ENCODE data around the gene CLUH.
"Not testable (repeated sequence)": the region's sequence is repeated elsewhere in the genome, so short reads cannot be mapped to it uniquely, and the experiment has no call there.

The CLUH gene

DNA sequence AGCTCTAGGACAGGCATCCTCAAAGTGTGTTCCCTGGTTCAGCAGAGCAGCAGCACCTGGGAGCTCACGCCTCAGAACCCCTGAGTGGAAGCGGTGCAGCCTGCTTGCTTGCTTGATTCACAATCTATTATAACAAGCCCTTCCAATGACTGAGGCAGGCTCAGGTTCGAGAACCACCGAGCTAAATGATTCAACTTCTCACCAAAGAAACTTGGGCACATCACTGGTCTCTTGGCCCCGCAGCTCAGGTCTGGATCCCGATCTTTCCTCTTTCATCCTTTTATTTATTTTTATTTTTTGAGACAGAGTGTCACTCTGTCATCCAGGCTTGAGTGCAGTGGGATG, 24.5 kb downstream of the CLUH start:
- DNase-seq: no peak

DNA sequence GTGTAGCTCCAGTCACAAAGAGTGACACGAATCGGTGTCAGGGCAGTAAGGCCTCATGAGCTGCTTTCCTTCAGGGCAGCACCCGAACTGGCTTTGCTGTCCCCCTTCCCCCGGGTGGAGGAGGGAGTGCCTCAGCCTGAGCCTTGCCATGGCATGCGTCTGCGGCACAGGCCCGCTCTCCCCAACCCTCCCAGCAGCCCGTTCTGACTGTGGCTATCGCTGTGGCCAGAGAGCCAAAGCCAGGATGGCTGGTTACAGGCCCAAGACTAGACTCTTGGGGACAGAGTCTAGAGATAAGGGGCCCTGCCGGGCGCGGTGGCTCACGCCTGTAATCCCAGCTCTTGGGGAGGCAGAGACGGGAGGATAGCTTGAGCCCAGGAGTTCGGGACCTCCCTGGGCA, 25.9 kb downstream of the CLUH start:
- DNase-seq: no peak

DNA sequence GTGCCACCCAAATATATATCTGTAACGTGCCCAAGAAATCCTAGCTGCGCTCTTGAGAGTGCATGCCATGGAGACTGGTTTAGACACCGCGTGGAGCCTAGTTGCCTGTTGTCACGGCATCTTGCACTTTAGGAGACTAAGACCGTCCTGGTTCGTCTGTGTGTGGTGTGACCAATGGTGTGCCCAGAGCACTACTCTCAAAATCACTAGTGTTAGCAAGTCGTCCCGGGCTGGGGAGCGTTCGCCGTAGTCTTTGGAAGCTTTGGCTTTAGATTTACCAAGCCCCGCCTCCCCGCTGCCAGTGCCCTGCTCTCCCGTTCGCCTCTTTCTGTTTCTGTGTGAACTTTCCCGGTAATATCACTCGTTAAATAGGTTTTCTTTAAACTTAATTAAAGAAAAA, 27.0 kb downstream of the CLUH start:
- DNase-seq: no peak

DNA sequence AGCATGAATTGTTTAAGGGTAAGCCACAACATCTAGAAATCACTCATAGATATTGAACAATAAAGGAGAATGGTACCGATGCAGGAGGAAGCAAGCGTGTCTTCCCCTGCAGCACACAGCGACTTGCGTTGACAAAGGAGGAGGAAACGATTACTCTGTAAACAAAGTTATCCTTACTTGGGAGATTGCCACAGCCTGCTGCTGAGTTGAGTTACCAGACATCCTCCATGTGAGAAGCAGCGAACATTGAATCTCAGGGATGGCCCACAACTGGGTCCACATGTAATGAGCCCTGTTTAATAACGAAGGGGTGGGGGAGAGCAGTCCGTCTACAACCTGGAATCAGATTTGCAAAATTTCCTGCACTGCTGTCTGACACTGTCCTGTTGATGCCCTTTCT, 27.7 kb downstream of the CLUH start:
- no peak for DNase-seq

DNA sequence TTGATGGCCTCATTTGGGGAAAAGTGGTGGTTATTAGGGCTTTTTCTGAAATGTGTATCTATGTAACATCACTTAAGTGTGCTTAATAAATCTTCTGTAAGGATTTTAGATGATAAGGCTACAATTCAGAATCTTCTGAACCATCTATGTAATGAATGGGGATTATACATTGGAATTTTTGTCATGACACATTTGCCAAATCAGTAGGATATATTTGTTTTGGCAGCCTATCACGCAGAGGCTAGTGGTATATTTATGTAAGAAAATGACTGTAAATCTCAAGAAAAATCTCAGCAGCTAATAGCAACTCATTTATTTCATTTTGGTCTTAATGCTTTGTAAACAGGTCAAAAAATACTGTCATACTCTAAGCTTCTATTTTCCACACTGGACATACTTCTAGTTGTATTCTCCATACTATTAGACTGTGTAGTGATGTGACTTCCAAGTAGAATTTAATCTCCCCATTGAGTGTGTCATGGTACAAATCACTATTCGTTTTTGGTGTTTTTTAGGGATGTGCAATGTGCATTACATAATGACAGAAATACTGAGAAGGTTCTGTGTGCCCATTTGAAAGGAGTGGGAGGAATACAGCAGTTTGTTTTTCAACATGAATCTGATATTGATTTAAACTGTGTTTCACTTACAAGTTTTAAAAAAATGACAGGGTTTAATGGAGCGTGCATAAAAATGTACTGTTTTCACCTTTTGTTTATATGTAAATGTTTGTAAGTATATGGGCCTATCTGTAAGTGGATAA, 29.2 kb downstream of the CLUH start:
- no peak for DNase-seq

DNA sequence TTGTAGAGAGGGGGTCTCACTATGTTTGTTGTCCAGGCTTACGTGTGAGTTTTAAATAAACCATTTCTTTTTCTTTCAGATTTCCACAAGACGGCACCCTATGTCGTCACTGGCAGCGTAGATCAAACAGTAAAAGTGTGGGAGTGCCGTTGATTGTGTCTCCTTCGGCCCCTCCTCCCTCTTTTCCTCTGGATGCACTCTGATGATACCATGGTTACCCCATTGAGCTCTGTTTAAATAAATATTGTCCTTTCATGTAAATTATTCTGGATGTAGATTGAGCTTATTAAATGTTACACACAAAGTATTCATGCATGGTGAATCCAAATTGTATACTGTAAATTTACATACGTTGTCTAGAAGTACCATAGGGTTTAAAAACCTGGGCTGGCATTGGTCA, 29.9 kb downstream of the CLUH start:
- no peak for DNase-seq

DNA sequence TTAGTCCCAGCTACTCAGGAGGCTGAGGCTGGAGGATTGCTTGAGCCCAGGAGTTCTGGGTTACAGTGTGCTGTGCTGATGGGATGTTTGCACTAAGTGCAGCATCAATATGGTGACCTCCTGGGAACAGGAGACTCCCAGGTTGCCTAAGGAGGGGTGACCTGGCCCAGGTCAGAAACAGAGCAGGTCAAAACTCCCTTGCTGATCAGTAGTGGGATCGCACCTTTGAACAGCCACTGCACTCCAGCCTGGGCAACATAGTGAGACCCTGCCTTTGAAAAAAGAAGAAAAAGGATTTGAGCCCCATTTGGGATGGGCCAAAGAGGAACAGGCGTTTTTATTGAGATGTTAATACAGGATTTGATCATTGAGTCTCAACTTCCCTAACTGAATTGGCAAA, 30.6 kb downstream of the CLUH start:
- no peak for DNase-seq

DNA sequence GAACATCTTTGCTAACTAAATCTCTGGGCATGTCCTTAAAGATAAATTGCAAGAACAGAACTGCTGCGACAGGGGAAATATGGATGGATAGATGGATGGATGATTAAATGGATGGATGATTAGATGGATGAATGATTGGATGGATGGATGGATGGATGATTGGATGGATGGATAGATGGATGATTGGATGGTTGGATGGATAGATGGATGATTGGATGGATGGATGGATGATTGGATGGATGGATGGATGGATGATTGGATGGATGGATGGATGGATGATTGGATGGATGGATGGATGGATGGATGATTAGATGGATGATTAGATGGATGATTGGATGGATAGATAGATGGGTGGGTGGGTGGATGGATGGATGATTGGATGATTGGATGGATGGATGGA, 32.3 kb downstream of the CLUH start:
- not testable (repeated sequence) for DNase-seq

DNA sequence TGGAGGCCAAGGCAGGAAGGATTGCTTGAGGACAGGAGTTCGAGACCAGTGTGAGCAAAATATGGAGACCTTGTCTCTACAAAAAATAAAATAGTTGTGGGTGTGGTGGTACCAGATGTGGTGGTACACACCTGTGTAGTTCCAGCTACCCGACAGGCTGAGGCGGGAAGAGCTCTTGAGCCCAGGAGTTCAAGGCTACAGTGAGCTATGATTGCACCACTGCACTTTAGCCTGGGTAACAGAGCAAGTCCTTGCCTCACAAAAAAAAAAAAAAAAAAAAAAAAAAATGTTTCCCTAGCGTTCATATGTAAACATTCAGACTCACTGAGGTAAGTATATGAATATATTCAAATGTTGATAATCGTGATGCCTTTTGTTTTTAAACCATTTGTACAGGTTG, 39.5 kb downstream of the CLUH start:
- DNase-seq: no peak

DNA sequence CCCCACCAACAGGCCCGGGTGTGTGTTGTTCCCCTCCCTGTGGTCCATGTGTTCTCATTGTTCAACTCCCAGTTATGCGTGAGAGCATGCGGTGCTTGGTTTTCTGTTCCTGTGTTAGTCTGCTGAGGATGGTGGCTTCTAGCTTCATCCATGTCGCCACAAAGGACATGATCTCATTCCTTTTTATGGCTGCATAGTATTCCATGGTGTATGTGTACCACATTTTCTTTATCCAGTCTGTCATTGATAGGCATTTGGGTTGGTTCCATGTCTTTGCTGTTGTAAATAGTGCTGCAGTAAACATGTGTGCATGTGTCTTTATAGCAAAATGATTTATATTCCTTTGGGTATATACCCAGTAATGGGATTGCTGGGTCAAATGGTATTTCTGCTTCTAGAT, 51.2 kb downstream of the CLUH start:
- DNase-seq: not testable (repeated sequence)

DNA sequence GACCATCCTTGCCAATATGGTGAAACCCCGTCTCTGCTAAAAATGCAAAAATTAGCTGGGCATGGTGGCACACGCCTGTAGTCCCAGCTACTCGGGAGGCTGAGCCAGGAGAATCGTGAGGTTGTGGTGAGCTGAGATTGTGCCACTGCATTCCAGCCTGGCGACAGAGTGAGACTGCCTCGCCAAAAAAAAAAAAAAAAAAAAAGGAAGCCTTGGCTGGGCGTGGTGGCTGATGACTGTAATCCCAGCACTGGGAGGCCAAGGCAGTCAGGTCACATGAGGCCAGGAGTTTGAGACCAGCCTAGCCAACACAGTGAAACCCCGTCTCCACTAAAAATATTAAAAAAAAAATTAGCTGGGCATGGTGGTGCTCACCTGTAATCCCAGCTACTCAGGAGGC, 52.2 kb downstream of the CLUH start:
- peak; percentile 55 for DNase-seq

DNA sequence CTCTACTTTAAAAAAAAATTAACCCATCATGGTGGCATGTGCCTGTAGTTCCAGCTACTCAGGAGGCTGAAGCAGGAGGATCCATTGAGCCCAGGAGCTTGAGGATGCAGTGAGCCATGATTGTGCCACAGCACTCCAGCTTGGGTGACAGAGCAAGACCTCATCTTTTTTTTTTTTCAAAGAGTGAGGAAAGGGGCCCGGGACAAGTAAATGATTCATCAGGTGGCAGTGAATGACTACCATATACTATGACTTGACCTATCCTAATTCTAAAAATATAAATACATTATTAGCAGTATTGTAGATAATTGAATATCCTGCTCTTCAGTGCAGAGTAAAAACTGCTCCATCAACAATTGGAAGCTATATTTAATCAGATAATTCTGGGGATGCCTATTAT, 55.3 kb downstream of the CLUH start:
- no peak for DNase-seq

DNA sequence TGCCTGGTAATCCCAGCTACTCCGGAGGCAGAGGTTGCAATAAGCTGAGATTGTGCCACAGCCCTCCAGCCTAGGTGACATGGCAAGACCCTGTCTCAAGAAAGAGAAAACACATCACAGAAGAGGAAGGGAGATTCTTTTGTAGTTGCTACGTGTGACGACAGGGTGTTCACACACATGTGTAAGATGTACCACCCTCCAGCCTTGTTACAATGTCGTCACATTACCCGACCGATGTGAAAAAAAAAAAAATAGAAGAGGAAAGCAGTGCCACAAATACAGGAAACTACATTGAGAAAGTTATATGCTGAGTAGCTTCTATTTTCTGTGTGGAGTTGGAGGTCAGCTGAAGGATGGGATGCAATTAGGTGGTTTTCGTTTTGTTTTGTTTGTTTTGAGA, 56.0 kb downstream of the CLUH start:
- no peak for DNase-seq

DNA sequence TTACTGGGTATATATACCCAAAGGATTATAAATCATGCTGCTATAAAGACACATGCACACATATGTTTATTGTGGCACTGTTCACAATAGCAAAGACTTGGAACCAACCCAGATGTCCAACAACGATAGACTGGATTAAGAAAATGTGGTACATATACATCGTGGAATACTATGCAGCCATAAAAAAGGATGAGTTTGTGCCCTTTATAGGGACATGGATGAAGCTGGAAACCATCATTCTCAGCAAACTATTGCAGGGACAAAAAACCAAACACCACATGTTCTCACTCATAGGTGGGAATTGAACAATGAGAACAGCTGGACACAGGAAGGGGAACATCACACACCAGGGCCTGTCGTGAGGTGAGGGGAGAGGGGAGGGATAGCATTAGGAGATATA, 58.7 kb downstream of the CLUH start:
- DNase-seq: not testable (repeated sequence)

DNA sequence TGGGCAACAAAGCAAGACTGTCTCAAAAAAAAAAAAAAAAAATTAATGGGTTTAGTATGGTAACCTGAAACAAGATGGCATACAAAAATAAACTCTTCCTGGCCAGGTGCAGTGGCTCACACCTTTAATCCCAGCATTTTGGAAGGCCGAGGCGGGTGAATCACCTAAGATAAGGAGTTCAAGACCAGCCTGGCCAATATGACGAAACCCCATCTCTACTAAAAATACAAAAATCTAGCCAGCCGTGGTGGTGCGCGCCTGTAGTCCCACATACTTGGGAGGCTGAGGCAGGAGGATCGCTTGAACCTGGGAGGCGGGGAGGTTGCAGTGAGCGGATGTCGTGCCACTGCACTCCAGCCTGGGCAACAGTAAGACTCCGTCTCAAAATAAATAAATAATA, 62.4 kb downstream of the CLUH start:
- DNase-seq: no peak

DNA sequence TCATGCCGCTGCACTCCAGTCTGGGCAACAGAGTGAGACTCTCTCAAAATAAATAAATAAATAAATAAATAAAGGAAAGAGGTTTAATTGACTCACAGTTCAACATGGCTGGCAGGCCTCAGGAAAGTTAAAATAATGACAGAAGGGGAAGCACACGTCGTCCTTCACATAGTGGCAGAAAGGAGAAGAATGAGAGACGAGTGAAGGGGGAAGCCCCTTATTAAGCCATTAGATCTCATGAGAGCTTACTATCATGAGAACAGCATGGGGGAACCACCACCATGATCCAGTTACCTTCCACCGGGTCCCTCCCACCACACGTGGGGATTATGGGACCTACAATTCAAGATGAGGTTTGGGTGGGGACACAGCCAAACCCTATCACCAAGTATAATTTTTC, 63.6 kb downstream of the CLUH start:
- DNase-seq: no peak

DNA sequence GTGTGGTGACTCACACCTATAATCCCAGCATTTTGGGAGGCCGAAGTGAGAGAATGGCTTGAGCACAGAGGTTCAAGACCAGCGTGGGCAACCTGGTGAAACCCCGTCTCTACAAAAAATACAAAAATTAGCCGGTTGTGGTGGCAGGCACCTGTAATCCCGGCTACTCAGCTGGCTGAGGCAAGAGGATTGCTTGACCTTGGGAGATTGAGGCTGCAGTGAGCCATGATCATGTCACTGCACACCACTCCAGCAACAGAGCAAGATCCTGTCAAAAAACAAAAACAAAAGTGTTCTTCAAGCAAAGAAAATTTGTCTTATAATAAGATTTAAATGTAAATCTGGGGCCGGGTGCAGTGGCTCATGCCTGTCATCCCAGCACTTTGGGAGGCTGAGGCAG, 66.6 kb downstream of the CLUH start:
- no peak for DNase-seq

All from fibroblast of upper back skin (primary cell).